Stomach smooth muscle (tissue), 2 donors: ENCODE results near the gene CTNNA3.

Source experiments
- H3K27ac ChIP-seq: one replicate; pipeline ENCODE4 v1.7.0; 2013; ENCODE audit warnings: mild to moderate bottlenecking, low read length, inconsistent platforms
- H3K27me3 ChIP-seq, 2 donors: one replicate each; pipeline ENCODE4 v1.7.0; 2013; ENCODE audit warnings: low read length in 2 of 2; ENCODE audit not compliant: insufficient read depth in 2 of 2, control insufficient read depth in 1 of 2
- H3K36me3 ChIP-seq, 2 donors: one replicate each; pipeline ENCODE4 v1.7.0; 2013; ENCODE audit warnings: low read length in 2 of 2; ENCODE audit not compliant: control insufficient read depth in 2 of 2, insufficient read depth in 2 of 2
- H3K4me1 ChIP-seq: one replicate; pipeline ENCODE4 v1.7.0; 2013; ENCODE audit warnings: low read length; ENCODE audit not compliant: control insufficient read depth, insufficient read depth
- H3K4me3 ChIP-seq, 2 donors: one replicate each; pipeline ENCODE4 v1.7.0; 2013; ENCODE audit warnings: low read length in 2 of 2
- H3K9ac ChIP-seq, 2 donors: one replicate each; pipeline ENCODE4 v1.7.0; 2013; ENCODE audit warnings: low read length in 2 of 2, mild to moderate bottlenecking in 1 of 2
- H3K9me3 ChIP-seq, 2 donors: one replicate each; pipeline ENCODE4 v1.7.0; 2013; ENCODE audit warnings: low read length in 2 of 2; ENCODE audit not compliant: control insufficient read depth in 2 of 2
- donor health status: healthy.
- donor health status: Pancreatic carcinoma.

CTNNA3 gene

GRCh38 chr10:66649626-66650025, 1046.4 kb downstream of the CTNNA3 start:
- H3K9ac ChIP-seq = no peak overlapping the region
- H3K4me3 ChIP-seq = no peak overlapping the region
- no peaks in the 10 kb centered on the region for H3K27me3 ChIP-seq
- H3K4me1 ChIP-seq = no peaks in the 10 kb centered on the region
- H3K27ac ChIP-seq = no peak overlapping the region
- no peaks in the 10 kb centered on the region for H3K36me3 ChIP-seq
- peaks cover 0 to 3% of the 10 kb centered on the region in 2 donors for H3K9me3 ChIP-seq

- Histone ChIP-seq H3K9me3 (peaks cover 0 to 3% of the 10 kb centered on the region in 2 donors), H3K4me1 (peaks cover 4% of the 10 kb centered on the region), H3K27me3 (no peaks in the 10 kb centered on the region)
Observed at GRCh38 chr10:66642217-66642616, 1053.8 kb downstream of the CTNNA3 start.

GRCh38 chr10:66639371-66639770, 1056.6 kb downstream of the CTNNA3 start:
- Histone ChIP-seq H3K9ac (no peak overlapping the region), H3K4me3 (no peak overlapping the region), H3K27me3 (no peaks in the 10 kb centered on the region), H3K27ac (no peak overlapping the region), H3K36me3 (no peaks in the 10 kb centered on the region), H3K9me3 (no peaks in the 10 kb centered on the region), H3K4me1 (peaks cover 4% of the 10 kb centered on the region)

More at GRCh38 chr10:66642217-66642616, 1053.8 kb downstream of the CTNNA3 start:
- Histone ChIP-seq H3K27ac (no peak overlapping the region), H3K36me3 (no peaks in the 10 kb centered on the region), H3K9ac (no peak overlapping the region), H3K4me3 (no peak overlapping the region)

GRCh38 chr10:66637273-66638036, 1058.5 kb downstream of the CTNNA3 start:
- H3K36me3 ChIP-seq = no peaks in the 10 kb centered on the region

GRCh38 chr10:66629996-66630395, 1066.0 kb downstream of the CTNNA3 start:
- Histone ChIP-seq H3K4me3 (no peak overlapping the region), H3K4me1 (no peaks in the 10 kb centered on the region), H3K9me3 (no peaks in the 10 kb centered on the region), H3K27me3 (no peaks in the 10 kb centered on the region), H3K9ac (no peak overlapping the region), H3K27ac (no peak overlapping the region), H3K36me3 (no peaks in the 10 kb centered on the region)

More at GRCh38 chr10:66637273-66638036, 1058.5 kb downstream of the CTNNA3 start:
- peaks cover 4% of the 10 kb centered on the region for H3K4me1 ChIP-seq
- H3K27ac ChIP-seq = no peak overlapping the region
- H3K27me3 ChIP-seq = no peaks in the 10 kb centered on the region
- H3K9me3 ChIP-seq = no peaks in the 10 kb centered on the region
- H3K9ac ChIP-seq = no peak overlapping the region
- H3K4me3 ChIP-seq = no peak overlapping the region

GRCh38 chr10:66627156-66627555, 1068.8 kb downstream of the CTNNA3 start:
- H3K36me3 ChIP-seq = no peaks in the 10 kb centered on the region
- no peak overlapping the region for H3K4me3 ChIP-seq
- H3K27ac ChIP-seq = no peak overlapping the region
- H3K27me3 ChIP-seq = no peaks in the 10 kb centered on the region
- H3K4me1 ChIP-seq = no peaks in the 10 kb centered on the region
- H3K9me3 ChIP-seq = no peaks in the 10 kb centered on the region
- no peak overlapping the region for H3K9ac ChIP-seq

- Histone ChIP-seq H3K36me3 (no peaks in the 10 kb centered on the region), H3K27me3 (no peaks in the 10 kb centered on the region), H3K4me1 (no peaks in the 10 kb centered on the region)
Observed at GRCh38 chr10:66625709-66626590, 1070.0 kb downstream of the CTNNA3 start.

GRCh38 chr10:66622050-66622449, 1073.9 kb downstream of the CTNNA3 start:
- Histone ChIP-seq H3K4me1 (no peaks in the 10 kb centered on the region), H3K36me3 (no peaks in the 10 kb centered on the region), H3K27ac (no peak overlapping the region), H3K27me3 (no peaks in the 10 kb centered on the region), H3K9me3 (no peaks in the 10 kb centered on the region), H3K4me3 (no peak overlapping the region), H3K9ac (no peak overlapping the region)

More at GRCh38 chr10:66625709-66626590, 1070.0 kb downstream of the CTNNA3 start:
- no peaks in the 10 kb centered on the region for H3K9me3 ChIP-seq
- H3K9ac ChIP-seq = no peak overlapping the region
- no peak overlapping the region for H3K4me3 ChIP-seq
- H3K27ac ChIP-seq = no peak overlapping the region

- H3K27me3 ChIP-seq = no peaks in the 10 kb centered on the region
Observed at GRCh38 chr10:66604195-66604594, 1091.8 kb downstream of the CTNNA3 start.

GRCh38 chr10:66591865-66592264, 1104.1 kb downstream of the CTNNA3 start:
- Histone ChIP-seq H3K4me3 (no peak overlapping the region), H3K27me3 (no peaks in the 10 kb centered on the region), H3K9me3 (no peaks in the 10 kb centered on the region), H3K9ac (no peak overlapping the region), H3K4me1 (no peaks in the 10 kb centered on the region), H3K36me3 (no peaks in the 10 kb centered on the region), H3K27ac (no peak overlapping the region)

More at GRCh38 chr10:66604195-66604594, 1091.8 kb downstream of the CTNNA3 start:
- H3K4me1 ChIP-seq = no peaks in the 10 kb centered on the region
- H3K9ac ChIP-seq = no peak overlapping the region
- H3K4me3 ChIP-seq = no peak overlapping the region
- H3K36me3 ChIP-seq = no peaks in the 10 kb centered on the region
- no peaks in the 10 kb centered on the region for H3K9me3 ChIP-seq
- H3K27ac ChIP-seq = no peak overlapping the region
